HS-27A (cell line): ENCODE measurements around the gene LPAR1.

Source experiments
- DNase-seq: peaks from one replicate; pipeline ENCODE4 v3.0.0-alpha.2; 2012; ENCODE audit warnings: low read depth, missing footprints

Gene LPAR1

GRCh38 chr9:111000202-111000601 is 38.1 kb downstream of the LPAR1 start:
- no peak for DNase-seq

DNA sequence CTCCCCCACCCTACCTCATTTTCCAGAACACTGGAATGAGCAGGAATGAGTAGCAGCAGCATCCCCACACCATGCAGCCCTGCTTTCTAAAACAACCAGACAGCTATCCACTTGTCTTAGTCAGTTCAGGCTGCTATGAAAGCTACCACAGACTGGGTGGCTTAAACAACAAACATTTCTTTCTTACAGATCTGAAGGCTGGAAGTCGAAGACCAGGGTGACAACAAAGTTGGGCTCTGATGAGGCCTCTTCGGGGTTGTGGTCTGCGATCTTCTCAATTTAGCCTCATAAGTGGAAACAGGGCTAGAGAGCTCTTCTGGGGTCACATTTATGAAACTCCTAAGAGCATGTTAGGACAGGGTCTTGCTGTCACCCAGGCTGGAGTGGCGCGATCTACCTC is 38.9 kb downstream of the LPAR1 start:
- DNase-seq, result no peak

DNA sequence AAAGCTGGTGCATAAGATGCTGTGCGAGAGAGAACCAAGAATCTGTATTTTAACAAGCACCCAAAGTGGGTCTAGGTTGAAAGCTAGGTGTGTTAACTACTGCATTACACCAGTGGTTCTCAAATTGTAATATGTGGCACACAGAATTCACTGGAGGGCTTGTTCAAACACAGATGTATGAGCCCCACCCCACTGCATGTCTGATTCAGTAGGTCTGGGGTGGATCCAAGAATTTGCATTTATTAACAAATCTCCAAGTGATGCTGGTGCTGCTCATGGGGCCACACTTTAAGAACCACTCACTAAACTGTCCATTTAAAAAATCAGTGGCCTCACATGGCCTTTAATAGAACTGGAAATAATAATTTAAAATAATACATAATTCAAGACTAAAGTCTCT is 40.4 kb downstream of the LPAR1 start:
- no peak for DNase-seq

- peak; percentile 64 for DNase-seq
These were observed 41.6 kb downstream of the LPAR1 start for GRCh38 chr9:110996436-110997220.

DNA sequence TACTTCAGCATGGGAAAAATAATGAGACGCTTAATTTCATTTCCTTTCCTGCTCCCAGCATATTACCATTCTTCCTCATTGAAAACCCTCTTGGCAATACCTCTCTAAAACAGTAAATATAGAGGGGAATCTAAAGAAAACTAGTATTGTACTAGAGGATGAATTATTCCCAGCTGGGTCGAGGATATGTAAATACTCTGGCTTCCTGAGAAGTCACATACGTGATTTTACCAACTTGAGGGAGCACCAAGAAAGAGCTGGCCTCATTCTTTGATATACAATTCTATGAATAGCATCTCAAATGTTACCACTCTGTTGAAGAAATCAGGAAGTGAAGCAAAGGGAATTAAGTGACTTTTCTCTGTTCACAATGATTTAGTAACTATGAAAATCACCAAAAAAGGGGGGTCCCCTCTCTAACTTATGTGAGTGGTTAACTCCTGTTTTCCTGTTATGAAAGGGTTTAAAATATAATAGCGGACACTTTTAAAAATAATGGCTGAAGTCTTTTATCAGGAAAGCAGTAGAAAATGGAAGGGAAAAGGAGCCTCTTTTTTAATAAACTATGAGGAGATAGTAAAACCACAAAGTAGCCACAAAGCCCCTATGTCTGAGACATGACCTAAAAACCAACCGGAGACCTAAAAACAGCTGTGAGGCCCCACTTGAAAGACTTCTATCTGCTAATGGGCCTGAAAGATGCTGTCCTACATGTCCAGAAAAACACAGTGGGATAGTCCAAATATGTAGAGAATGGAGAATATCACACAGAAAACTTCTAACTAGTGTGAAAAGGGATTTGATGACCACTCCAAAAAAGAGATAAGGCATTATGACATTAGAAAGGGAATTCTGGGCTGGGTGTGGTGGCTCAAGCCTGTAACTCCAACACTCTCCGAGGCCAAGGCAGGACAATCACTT is 42.6 kb downstream of the LPAR1 start:
- DNase-seq, result peak; percentile 39

DNA sequence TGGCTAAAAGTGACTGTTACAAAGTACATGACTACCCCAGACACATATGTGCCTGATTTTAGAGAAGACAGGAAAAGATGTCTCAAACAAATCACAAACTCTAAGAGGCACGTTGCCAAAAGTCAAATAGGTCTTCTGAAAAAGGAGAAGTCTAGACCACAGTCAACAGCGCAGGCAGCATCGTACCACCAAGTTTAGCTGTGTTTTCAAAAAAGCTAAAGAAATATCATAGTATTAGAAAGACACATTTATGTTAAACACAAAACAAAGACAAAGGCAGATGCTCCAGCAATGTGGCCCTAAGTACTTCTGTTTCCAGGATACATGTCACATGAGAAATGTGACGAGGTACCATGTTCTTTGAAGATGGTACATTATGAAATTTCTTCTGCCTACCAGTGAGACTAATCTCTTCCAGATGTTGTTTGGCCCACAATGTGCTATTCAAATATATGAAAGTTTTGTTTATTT is 43.5 kb downstream of the LPAR1 start:
- DNase-seq, result no peak

GRCh38 chr9:110990481-110990880 is 47.8 kb downstream of the LPAR1 start:
- no peak for DNase-seq

DNA sequence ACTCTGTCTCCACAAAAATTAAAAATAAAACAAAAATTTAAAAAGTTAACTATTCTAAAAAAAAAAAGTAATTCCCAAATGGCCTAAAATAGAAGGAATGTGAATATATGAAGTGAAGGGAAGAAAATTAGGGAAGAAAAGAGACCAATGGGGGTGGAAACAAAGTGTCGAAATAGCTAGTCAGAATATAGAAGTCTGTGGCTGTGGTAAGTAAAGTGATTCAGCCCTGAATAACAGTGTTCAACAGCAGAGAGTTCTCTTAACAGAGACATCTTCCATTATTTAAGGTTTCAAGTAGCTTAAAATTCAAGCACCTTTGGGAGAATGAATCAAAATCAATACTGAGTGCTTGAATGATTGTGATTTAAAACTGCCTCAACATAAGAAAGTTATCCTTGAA is 51.7 kb downstream of the LPAR1 start:
- no peak for DNase-seq

GRCh38 chr9:110984890-110985437 is 53.3 kb downstream of the LPAR1 start:
- no peak for DNase-seq

DNA sequence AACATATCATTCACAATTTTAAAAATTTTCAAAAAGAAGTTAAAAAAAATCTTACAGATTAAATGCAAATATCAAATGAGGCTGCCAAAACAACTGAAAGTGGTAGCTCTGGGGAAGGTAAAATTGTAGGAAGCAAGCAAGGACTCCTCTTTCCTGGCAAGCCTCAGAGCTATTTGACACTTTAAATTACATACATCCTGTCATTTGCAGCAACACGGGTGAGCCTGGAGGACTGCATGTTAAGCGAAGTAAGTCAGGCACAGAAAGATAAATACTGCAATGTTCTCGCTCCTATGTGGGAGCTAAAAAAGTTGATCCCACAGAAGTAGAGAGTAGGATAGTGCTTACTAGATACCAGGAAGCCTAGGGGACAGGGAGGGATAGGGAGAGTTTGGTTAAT is 58.0 kb downstream of the LPAR1 start:
- no peak for DNase-seq

DNA sequence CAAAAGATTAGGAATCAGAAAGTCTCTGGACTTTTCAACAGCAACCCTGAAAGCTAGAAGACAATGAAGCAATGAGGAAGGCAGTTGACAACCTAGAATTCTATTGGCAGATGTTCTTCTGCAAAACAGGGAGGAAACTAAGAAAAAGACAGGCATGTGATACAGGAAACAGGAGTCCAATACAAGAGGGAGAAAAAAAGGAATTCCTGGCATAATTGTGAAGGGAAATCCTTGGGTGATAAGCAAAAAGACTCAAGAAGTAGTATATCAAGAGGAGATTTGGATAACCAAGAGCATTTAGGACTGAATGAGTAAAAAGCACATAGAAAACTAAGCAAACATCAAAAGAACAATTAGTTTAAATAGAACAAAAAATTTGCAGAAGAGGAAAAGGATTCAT is 58.6 kb downstream of the LPAR1 start:
- DNase-seq, result no peak

- no peak for DNase-seq
These were observed 59.8 kb downstream of the LPAR1 start for GRCh38 chr9:110978516-110978915.

DNA sequence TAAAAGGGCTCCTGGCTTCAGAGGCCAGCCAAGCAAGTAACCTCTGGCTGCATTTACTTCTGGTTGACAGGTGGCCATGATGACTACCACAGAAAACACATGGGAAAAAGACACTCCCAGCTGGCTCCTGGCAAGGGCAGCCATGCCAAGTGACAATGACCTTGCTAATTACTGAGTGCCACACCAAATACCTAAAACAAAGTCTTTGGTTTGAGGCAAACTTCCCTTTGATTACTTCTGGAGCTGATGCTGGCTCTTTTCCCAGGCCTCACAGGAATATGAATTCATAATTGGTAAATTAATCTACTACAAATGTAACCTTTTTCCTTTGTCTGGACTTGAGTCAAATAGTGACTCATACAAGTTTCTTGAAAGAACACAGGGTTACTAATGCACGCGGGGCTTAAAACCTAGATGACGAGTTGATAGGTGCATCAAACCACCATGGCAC is 61.0 kb downstream of the LPAR1 start:
- peak; percentile 36 for DNase-seq

DNA sequence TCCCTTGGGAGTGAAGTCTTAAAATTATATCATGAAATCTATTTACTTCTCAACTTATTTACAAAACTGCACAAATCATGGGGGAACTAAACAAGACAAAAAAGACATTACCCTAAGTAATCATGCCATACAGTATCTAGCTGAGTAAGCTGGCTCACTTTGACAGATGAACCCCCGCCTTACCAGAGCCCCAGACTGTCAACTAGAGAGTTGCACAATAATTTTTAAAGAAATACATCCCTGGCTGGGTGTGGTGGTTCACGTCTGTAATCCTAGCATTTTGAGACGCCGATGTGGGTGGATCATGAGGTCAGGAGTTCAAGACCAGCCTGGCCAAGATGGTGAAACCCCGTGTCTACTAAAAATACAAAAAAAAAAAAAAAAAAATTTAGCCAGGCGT is 62.3 kb downstream of the LPAR1 start:
- DNase-seq, result no peak

- DNase-seq, result no peak
These were observed 63.0 kb downstream of the LPAR1 start for GRCh38 chr9:110975278-110975677.

- DNase-seq, result no peak
These were observed 66.6 kb downstream of the LPAR1 start for GRCh38 chr9:110971705-110972104.

GRCh38 chr9:110971234-110971633 is 67.0 kb downstream of the LPAR1 start:
- DNase-seq, result no peak

GRCh38 chr9:110969971-110970386 is 68.3 kb downstream of the LPAR1 start:
- DNase-seq, result peak; percentile 67

DNA sequence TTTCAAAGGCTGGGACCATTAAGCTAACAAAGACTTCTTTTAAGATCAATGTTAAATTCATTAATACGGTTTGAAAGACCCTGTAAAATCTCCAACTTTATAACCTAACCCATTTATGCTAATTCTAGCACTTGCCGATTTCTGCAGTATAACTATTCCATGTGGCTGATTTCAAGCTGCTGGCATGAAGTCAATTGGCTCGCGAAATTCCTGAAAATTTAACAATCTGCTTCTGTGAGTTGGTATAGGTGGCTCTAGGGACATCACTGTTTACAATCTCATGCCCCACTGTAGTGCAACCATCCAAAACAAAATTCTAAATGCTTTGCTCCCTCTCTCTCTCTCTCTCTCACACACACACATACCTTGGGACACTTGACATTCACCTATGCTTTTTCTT is 70.2 kb downstream of the LPAR1 start:
- no peak for DNase-seq

GRCh38 chr9:110967196-110967595 is 71.1 kb downstream of the LPAR1 start:
- DNase-seq, result no peak

DNA sequence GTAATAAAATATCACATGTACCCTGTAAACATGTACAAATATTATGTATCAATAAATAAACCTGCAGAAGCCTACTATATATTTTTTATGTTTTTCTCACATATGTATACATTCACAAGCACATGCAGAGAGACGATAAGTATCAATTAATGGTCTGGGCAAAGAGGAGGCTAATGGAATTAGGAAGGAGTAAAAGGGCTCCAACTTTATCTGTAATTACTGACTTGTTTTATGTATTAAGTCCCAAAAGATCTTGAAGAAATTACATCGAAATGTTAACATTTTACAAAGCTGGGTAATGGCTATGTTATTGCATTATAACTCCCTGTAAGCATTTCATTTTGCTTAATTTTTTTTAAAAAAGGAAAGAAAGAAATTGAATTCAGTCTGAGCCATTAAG is 78.0 kb downstream of the LPAR1 start:
- no peak for DNase-seq

DNA sequence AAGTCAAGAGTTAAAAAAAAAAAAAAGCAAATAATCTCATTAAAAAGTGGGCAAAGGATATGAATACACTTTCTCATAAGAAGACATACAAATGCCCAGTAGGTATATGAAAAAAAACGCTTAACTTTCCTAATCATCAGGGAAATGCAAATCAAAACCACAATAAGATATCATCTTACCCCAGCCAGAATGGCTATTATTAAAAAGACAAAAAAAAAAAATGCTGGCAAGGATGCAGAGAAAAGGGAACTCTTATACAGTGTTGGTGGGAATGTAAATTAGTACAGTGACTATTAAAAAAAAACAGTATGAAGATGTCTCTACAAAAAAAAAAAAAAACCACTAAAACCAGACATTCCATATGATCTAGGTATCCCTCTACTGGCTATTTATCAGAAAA is 79.4 kb downstream of the LPAR1 start:
- DNase-seq, result no peak

DNA sequence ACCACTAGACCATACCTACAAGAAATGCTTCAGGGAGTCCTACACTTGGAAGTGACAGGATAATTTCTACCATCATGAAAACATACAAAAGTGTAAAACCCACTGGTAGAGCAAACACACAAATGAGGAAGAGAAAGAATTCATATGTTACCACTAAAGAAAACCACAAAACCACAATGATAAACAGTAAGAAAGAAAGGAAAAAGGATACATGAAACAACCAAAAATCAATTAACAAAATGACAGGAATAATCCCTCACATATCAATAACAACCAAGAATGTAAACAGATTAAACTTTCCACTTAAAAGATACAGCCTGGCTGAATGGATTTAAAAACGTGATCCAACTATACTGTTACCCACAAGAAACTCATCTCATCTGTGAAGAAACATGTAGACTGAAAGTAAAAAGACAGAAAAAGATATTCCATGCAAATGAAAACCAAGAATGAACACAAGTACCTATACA is 83.4 kb downstream of the LPAR1 start:
- DNase-seq, result no peak
